Measurements from ENCODE around the gene GIMAP6. TPM values are rescaled to one million over a fixed set of nuclear protein-coding genes. Genes with fewer than 3 reads are reported as not detected.
"Not testable (repeated sequence)": the region's sequence is repeated elsewhere in the genome, so short reads cannot be mapped to it uniquely, and the experiment has no call there.

Gene GIMAP6
- total and polyA plus RNA-seq, 7 donors, result 8.2 to 21.8 (median 11.6) TPM

- WGBS, 3 donors, result 82 to 86% (median 82%) methylated on average over 4 of the region's 4 CpGs
- H3K36me3 ChIP-seq (ENCODE audit: insufficient read depth in 1 of 2, low read depth in 1 of 2), result no peaks in the 10 kb centered on the region
- no peak overlapping the region for H3K4me3 ChIP-seq
- ATAC-seq (no peak), DNase-seq (no peak)
- no peaks in the 10 kb centered on the region for H3K9me3 ChIP-seq
- TF ChIP-seq CTCF (IDR thresholded peaks at IDR 0.05), result no peak
- no peaks in the 10 kb centered on the region for H3K27me3 ChIP-seq (ENCODE audit: insufficient read depth in 3 of 3, low read length in 2 of 3)
- no peak overlapping the region for H3K27ac ChIP-seq
- intact Hi-C loops (cut with DNase I), result no loop called here
- H3K4me1 ChIP-seq, result no peaks in the 10 kb centered on the region
Observed at GRCh38 chr7:150663802-150664494, 31.8 kb upstream of the GIMAP6 start.

DNA sequence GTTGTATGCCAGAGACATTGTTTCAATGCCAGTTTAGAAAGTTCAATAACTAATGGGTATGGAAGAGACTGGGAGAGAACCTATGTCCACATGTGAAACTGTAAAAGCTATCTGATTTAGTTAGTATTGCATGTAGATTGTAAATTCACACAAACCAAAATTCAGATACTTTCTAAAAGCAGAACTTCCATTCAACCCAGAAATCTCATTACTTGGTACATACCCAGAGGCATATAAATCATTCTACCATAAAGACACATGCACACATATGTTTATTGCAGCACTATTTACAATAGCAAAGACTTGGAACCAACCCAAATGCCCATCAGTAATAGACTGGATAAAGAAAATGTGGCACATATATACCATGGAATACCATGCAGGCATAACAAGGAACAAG lies 30.6 kb upstream of the GIMAP6 start:
- H3K9me3 ChIP-seq; ATAC-seq; H3K27ac ChIP-seq; H3K27me3 ChIP-seq (ENCODE audit: insufficient read depth in 3 of 3, low read length in 2 of 3); H3K4me1 ChIP-seq; DNase-seq; intact Hi-C loops (cut with DNase I); H3K36me3 ChIP-seq (ENCODE audit: insufficient read depth in 1 of 2, low read depth in 1 of 2); H3K4me3 ChIP-seq: not testable (repeated sequence)

- Histone ChIP-seq H3K4me1 (no peaks in the 10 kb centered on the region), H3K27ac (no peak overlapping the region), H3K36me3 (ENCODE audit: insufficient read depth in 1 of 2, low read depth in 1 of 2) (no peaks in the 10 kb centered on the region), H3K27me3 (ENCODE audit: insufficient read depth in 3 of 3, low read length in 2 of 3) (peaks cover 0 to 2% (median 0%) of the 10 kb centered on the region in 3 donors), H3K9me3 (no peaks in the 10 kb centered on the region), H3K4me3 (no peak overlapping the region)
- no peak for ATAC-seq
- DNase-seq, result no peak
- intact Hi-C loops (cut with DNase I), result no loop called here
- 75 to 83% (median 81%) methylated on average over 4 of the region's 4 CpGs for WGBS, 3 donors
- no peak for TF ChIP-seq CTCF (IDR thresholded peaks at IDR 0.05)
Observed at GRCh38 chr7:150660939-150661613, 28.9 kb upstream of the GIMAP6 start.

GRCh38 chr7:150657526-150657925 lies 25.3 kb upstream of the GIMAP6 start:
- Histone ChIP-seq H3K27ac (no peak overlapping the region), H3K4me3 (no peak overlapping the region), H3K9me3 (no peaks in the 10 kb centered on the region), H3K27me3 (ENCODE audit: insufficient read depth in 3 of 3, low read length in 2 of 3) (peaks cover 0 to 2% (median 0%) of the 10 kb centered on the region in 3 donors), H3K4me1 (no peaks in the 10 kb centered on the region), H3K36me3 (ENCODE audit: insufficient read depth in 1 of 2, low read depth in 1 of 2) (no peaks in the 10 kb centered on the region)
- no peak for ATAC-seq
- intact Hi-C loops (cut with DNase I), result no loop called here
- DNase-seq, result no peak
- TF ChIP-seq CTCF (IDR thresholded peaks at IDR 0.05), result no peak
- 24 to 39% (median 28%) methylated on average over 3 of the region's 3 CpGs for WGBS, 3 donors

GRCh38 chr7:150656047-150656446 lies 23.9 kb upstream of the GIMAP6 start:
- TF ChIP-seq CTCF (IDR thresholded peaks at IDR 0.05), result no peak
- intact Hi-C loops (cut with DNase I), result no loop called here
- Histone ChIP-seq H3K36me3 (ENCODE audit: insufficient read depth in 1 of 2, low read depth in 1 of 2) (no peaks in the 10 kb centered on the region), H3K4me3 (no peak overlapping the region), H3K27me3 (ENCODE audit: insufficient read depth in 3 of 3, low read length in 2 of 3) (peaks cover 0 to 2% (median 0%) of the 10 kb centered on the region in 3 donors), H3K27ac (no peak overlapping the region), H3K9me3 (no peaks in the 10 kb centered on the region), H3K4me1 (no peaks in the 10 kb centered on the region)
- WGBS, 3 donors, result 84 to 87% (median 87%) methylated on average over 5 of the region's 5 CpGs
- ATAC-seq, result no peak
- no peak for DNase-seq

Measured in psoas muscle (tissue), 8 donors.